Central memory CD8-positive, alpha-beta T cell (primary cell): ENCODE measurements around the gene B3GNT8.
"Not testable (repeated sequence)": the region's sequence is repeated elsewhere in the genome, so short reads cannot be mapped to it uniquely, and the experiment has no call there.

Source experiments
- ATAC-seq: fragments of 150-1000 bp; cut with Tn5 transposase; replicated peaks from 2 replicates; pipeline ENCODE4 v1.10.0; 2022; ENCODE audit warnings: mild to moderate bottlenecking, moderate FRiP score, moderate number of reproducible peaks; ENCODE audit not compliant: poor library complexity, severe bottlenecking; ENCODE audit errors: extremely low read depth
- DNase-seq, 2 donors: peaks; one replicate each; pipeline ENCODE4 v3.0.0; 2021; ENCODE audit warnings: low spot score in 2 of 2
- H3K27ac Mint-ChIP-seq: one replicate; pipeline ENCODE4 v1.8.0; 2022; ENCODE audit warnings: low read depth, mild to moderate bottlenecking, moderate library complexity, mixed read lengths
- H3K27me3 Mint-ChIP-seq: one replicate; pipeline ENCODE4 v1.8.0; 2022; ENCODE audit warnings: mixed read lengths
- H3K36me3 Mint-ChIP-seq: one replicate; pipeline ENCODE4 v1.8.0; 2022; ENCODE audit warnings: mild to moderate bottlenecking, moderate library complexity, mixed read lengths; ENCODE audit not compliant: insufficient read depth
- H3K4me1 Mint-ChIP-seq: one replicate; pipeline ENCODE4 v1.8.0; 2022; ENCODE audit warnings: mixed read lengths
- H3K4me3 Mint-ChIP-seq: one replicate; pipeline ENCODE4 v1.8.0; 2022; ENCODE audit warnings: mild to moderate bottlenecking, moderate library complexity, mixed read lengths
- H3K9me3 Mint-ChIP-seq: one replicate; pipeline ENCODE4 v1.8.0; 2022; ENCODE audit warnings: mixed read lengths

Gene B3GNT8

GRCh38 chr19:41391618-41392017 lies 35.6 kb downstream of the B3GNT8 start:
- H3K9me3 Mint-ChIP-seq, result no peaks in the 10 kb centered on the region
- peaks cover 18% of the 10 kb centered on the region for H3K36me3 Mint-ChIP-seq

GRCh38 chr19:41386442-41386841 lies 40.7 kb downstream of the B3GNT8 start:
- Mint-ChIP-seq H3K4me3 (no peak overlapping the region), H3K36me3 (peaks cover 14% of the 10 kb centered on the region), H3K9me3 (no peaks in the 10 kb centered on the region), H3K27ac (no peak overlapping the region), H3K27me3 (no peaks in the 10 kb centered on the region), H3K4me1 (no peaks in the 10 kb centered on the region)
- DNase-seq (no peak), ATAC-seq (no peak)

More at GRCh38 chr19:41391618-41392017, 35.6 kb downstream of the B3GNT8 start:
- DNase-seq (no peak), ATAC-seq (no peak)
- no peak overlapping the region for H3K4me3 Mint-ChIP-seq
- no peaks in the 10 kb centered on the region for H3K27me3 Mint-ChIP-seq
- no peak overlapping the region for H3K27ac Mint-ChIP-seq
- H3K4me1 Mint-ChIP-seq, result peaks cover 11% of the 10 kb centered on the region

- Mint-ChIP-seq H3K27me3 (no peaks in the 10 kb centered on the region), H3K4me3 (no peak overlapping the region), H3K27ac (no peak overlapping the region), H3K9me3 (no peaks in the 10 kb centered on the region), H3K4me1 (no peaks in the 10 kb centered on the region), H3K36me3 (peaks cover 9% of the 10 kb centered on the region)
- DNase-seq (no peak), ATAC-seq (no peak)
Observed at GRCh38 chr19:41384351-41384750, 42.8 kb downstream of the B3GNT8 start.

- not testable (repeated sequence) for H3K27me3 Mint-ChIP-seq, ATAC-seq, DNase-seq, H3K4me3 Mint-ChIP-seq, H3K36me3 Mint-ChIP-seq, H3K27ac Mint-ChIP-seq, H3K9me3 Mint-ChIP-seq
- peaks cover 14% of the 10 kb centered on the region for H3K4me1 Mint-ChIP-seq
Observed at GRCh38 chr19:41381536-41381935, 45.6 kb downstream of the B3GNT8 start.

- H3K27ac Mint-ChIP-seq, result peak overlapping the region; percentile 40
- peaks cover 7% of the 10 kb centered on the region for H3K36me3 Mint-ChIP-seq
- peaks cover 20% of the 10 kb centered on the region for H3K4me1 Mint-ChIP-seq
- H3K9me3 Mint-ChIP-seq, result no peaks in the 10 kb centered on the region
- no peaks in the 10 kb centered on the region for H3K27me3 Mint-ChIP-seq
- ATAC-seq (no peak), DNase-seq (no peak)
- no peak overlapping the region for H3K4me3 Mint-ChIP-seq
Observed at GRCh38 chr19:41377977-41378709, 49.0 kb downstream of the B3GNT8 start.

GRCh38 chr19:41376998-41377365 lies 50.2 kb downstream of the B3GNT8 start:
- Mint-ChIP-seq H3K36me3 (peaks cover 4% of the 10 kb centered on the region), H3K4me1 (peaks cover 20% of the 10 kb centered on the region), H3K27ac (peak overlapping the region; percentile 29), H3K27me3 (no peaks in the 10 kb centered on the region), H3K4me3 (peak overlapping the region; percentile 62), H3K9me3 (no peaks in the 10 kb centered on the region)
- DNase-seq (no peak), ATAC-seq (peak; percentile 63)

- no peaks in the 10 kb centered on the region for H3K27me3 Mint-ChIP-seq
- DNase-seq, result no peak
- H3K4me3 Mint-ChIP-seq, result peak within 1 kb of the TSS; percentile 62
- H3K36me3 Mint-ChIP-seq, result peaks cover 4% of the 10 kb centered on the region
- H3K27ac Mint-ChIP-seq, result peak within 1 kb of the TSS; percentile 29
- H3K9me3 Mint-ChIP-seq, result no peaks in the 10 kb centered on the region
- peak; percentile 56 for ATAC-seq
- H3K4me1 Mint-ChIP-seq, result peaks cover 22% of the 10 kb centered on the region
Observed at GRCh38 chr19:41376241-41376997, 50.8 kb downstream of the B3GNT8 start, which contains the start of gene TMEM91. Gene TMEM91, plus strand, starts transcription at chr19:41376533. Its CDS starts 1,777 bp downstream, at chr19:41378310.
